IMR-90 (cell line): ENCODE results near the gene TUBB6. TPM values are rescaled to one million over a fixed set of nuclear protein-coding genes. Genes with fewer than 3 reads are reported as not detected.

Experiments
- ATAC-seq: fragments of 200-7000 bp; cut with Tn5 transposase; 2 replicates; pipeline ENCODE4 v1.9.1; 2020; ENCODE audit warnings: low read depth, mild to moderate bottlenecking, moderate library complexity
- BruUV-seq: library from RNA; stranded (reverse); fragments of 400-500 nt; replicated peaks from 2 replicates; lab custom pipeline; 2021; lab: Mats Ljungman, UMichigan
- CTCF ChIA-PET: fragments of 300-600 bp; formaldehyde crosslinking; extraction: SDS; loops from one replicate; lab custom pipeline; 2021; ENCODE audit warnings: antibody characterized with exemption; lab: Yijun Ruan, JAX
- POLR2A ChIA-PET: fragments of 300-600 bp; sonication (Branson Sonifier 250); formaldehyde crosslinking; loops from one replicate; lab custom pipeline; 2022; ENCODE audit warnings: antibody characterized with exemption; ENCODE audit not compliant: unreplicated experiment; lab: Charles Lee
- DNase-seq: peaks from one replicate; pipeline ENCODE4 v3.0.0; 2013
- H2AFZ ChIP-seq: replicated peaks from 2 replicates; pipeline ENCODE3; 2013; ENCODE audit warnings: low read length, mild to moderate bottlenecking; ENCODE audit not compliant: poor library complexity
- H2AK5ac ChIP-seq: 2 replicates; pipeline ENCODE4 v1.6.1; 2013; ENCODE audit warnings: low read depth, low read length, inconsistent platforms
- H2AK9ac ChIP-seq: replicated peaks from 2 replicates; pipeline ENCODE3; 2013; ENCODE audit warnings: mild to moderate bottlenecking, low read depth, low read length, moderate library complexity; ENCODE audit not compliant: poor library complexity
- H2BK120ac ChIP-seq: 2 replicates; pipeline ENCODE4 v1.6.1; 2013; ENCODE audit warnings: low read depth, low read length, inconsistent platforms
- H2BK15ac ChIP-seq: 3 replicates; pipeline ENCODE4 v1.6.1; 2013; ENCODE audit warnings: low read depth, low read length, inconsistent platforms
- H2BK20ac ChIP-seq: 2 replicates; pipeline ENCODE4 v1.6.1; 2013; ENCODE audit warnings: low read depth, mild to moderate bottlenecking, inconsistent platforms, low read length, moderate library complexity
- H2BK5ac ChIP-seq: 2 replicates; pipeline ENCODE4 v1.6.1; 2013; ENCODE audit warnings: mild to moderate bottlenecking, low read depth, low read length, inconsistent platforms; ENCODE audit not compliant: poor library complexity, severe bottlenecking
- H3K14ac ChIP-seq: replicated peaks from 2 replicates; pipeline ENCODE4 v1.6.1; 2013; ENCODE audit warnings: low read depth, low read length, inconsistent platforms
- H3K18ac ChIP-seq: 2 replicates; pipeline ENCODE4 v1.6.1; 2013; ENCODE audit warnings: low read depth, low read length, control low read depth
- H3K23ac ChIP-seq: 2 replicates; pipeline ENCODE4 v1.6.1; 2013; ENCODE audit warnings: low read depth, low read length, inconsistent platforms
- H3K27ac ChIP-seq: 2 replicates; pipeline ENCODE4 v1.5.1; 2013; ENCODE audit warnings: mild to moderate bottlenecking, control low read depth, low read length; ENCODE audit not compliant: insufficient read depth
- H3K27me3 ChIP-seq: 2 replicates; pipeline ENCODE4 v1.6.1; 2013; ENCODE audit warnings: low read length; ENCODE audit not compliant: control insufficient read depth, insufficient read depth
- H3K36me3 ChIP-seq: 2 replicates; pipeline ENCODE4 v1.6.1; 2013; ENCODE audit warnings: low read length, mixed read lengths; ENCODE audit not compliant: control insufficient read depth, insufficient read depth
- H3K4ac ChIP-seq: 2 replicates; pipeline ENCODE4 v1.6.1; 2013; ENCODE audit warnings: low read depth, low read length, inconsistent platforms
- H3K4me1 ChIP-seq: 2 replicates; pipeline ENCODE4 v1.6.1; 2013; ENCODE audit warnings: low read length, mixed read lengths; ENCODE audit not compliant: control insufficient read depth, insufficient read depth
- H3K4me2 ChIP-seq: 2 replicates; pipeline ENCODE4 v1.6.1; 2013; ENCODE audit warnings: low read depth, mild to moderate bottlenecking, control low read depth, low read length, moderate library complexity
- H3K4me3 ChIP-seq: 2 replicates; pipeline ENCODE4 v1.5.1; 2013; ENCODE audit warnings: low read depth, mild to moderate bottlenecking, control low read depth, low read length, moderate library complexity; ENCODE audit not compliant: insufficient read depth
- H3K56ac ChIP-seq: 2 replicates; pipeline ENCODE4 v1.6.1; 2013; ENCODE audit warnings: low read length, inconsistent platforms; ENCODE audit not compliant: insufficient read depth; ENCODE audit errors: extremely low read depth
- H3K79me1 ChIP-seq, 2 experiments: 2 replicates each; pipeline ENCODE4 v1.6.1; 2013; ENCODE audit warnings: low read length in 2 of 2, inconsistent platforms in 1 of 2, low read depth in 1 of 2
- H3K9ac ChIP-seq: 2 replicates; pipeline ENCODE4 v1.6.1; 2013; ENCODE audit warnings: low read depth, low read length, control low read depth
- H3K9me1 ChIP-seq: 2 replicates; pipeline ENCODE4 v1.6.1; 2013; ENCODE audit warnings: low read length, inconsistent platforms; ENCODE audit not compliant: insufficient read depth
- H3K9me3 ChIP-seq: 2 replicates; pipeline ENCODE4 v1.6.1; 2013; ENCODE audit warnings: low read length; ENCODE audit not compliant: control insufficient read depth, insufficient read depth
- H4K20me1 ChIP-seq: 2 replicates; pipeline ENCODE4 v1.6.1; 2013; ENCODE audit warnings: low read length, inconsistent platforms; ENCODE audit not compliant: insufficient read depth
- H4K5ac ChIP-seq: 2 replicates; pipeline ENCODE4 v1.6.1; 2013; ENCODE audit warnings: mild to moderate bottlenecking, low read depth, low read length, control low read depth
- H4K8ac ChIP-seq, 2 experiments: 2 replicates each; pipeline ENCODE4 v1.6.1; 2013; ENCODE audit warnings: low read depth in 2 of 2, low read length in 2 of 2, control low read depth in 1 of 2, inconsistent platforms in 1 of 2
- H4K91ac ChIP-seq: 2 replicates; pipeline ENCODE4 v1.6.1; 2013; ENCODE audit warnings: low read depth, low read length, inconsistent platforms; ENCODE audit not compliant: insufficient read depth
- BHLHE40 ChIP-seq: fragments of 150-350 bp; IDR thresholded peaks from 2 replicates; pipeline ENCODE4 v1.6.1; 2016; ENCODE audit warnings: mild to moderate bottlenecking, low read depth, low read length
- CEBPB ChIP-seq: IDR thresholded peaks from 2 replicates; pipeline ENCODE4 v1.6.1; 2012; ENCODE audit warnings: low read depth, low read length, improper control_type of control experiment
- CHD1 ChIP-seq: IDR thresholded peaks from 2 replicates; pipeline ENCODE4 v1.6.1; 2012; ENCODE audit warnings: low read depth, low read length, improper control_type of control experiment
- FOS ChIP-seq: fragments of 150-350 bp; IDR thresholded peaks from 2 replicates; pipeline ENCODE4 v1.6.1; 2016; ENCODE audit warnings: low read depth, low read length
- MAFK ChIP-seq: IDR thresholded peaks from 2 replicates; pipeline ENCODE4 v1.6.1; 2012; ENCODE audit warnings: low read depth, low read length, improper control_type of control experiment
- MAZ ChIP-seq: IDR thresholded peaks from 2 replicates; pipeline ENCODE4 v1.6.1; 2012; ENCODE audit warnings: low read depth, mild to moderate bottlenecking, low read length, improper control_type of control experiment, moderate library complexity, borderline replicate concordance
- MXI1 ChIP-seq: IDR thresholded peaks from 2 replicates; pipeline ENCODE4 v1.6.1; 2012; ENCODE audit warnings: low read depth, mild to moderate bottlenecking, low read length, moderate library complexity, borderline replicate concordance
- POLR2A ChIP-seq: IDR thresholded peaks from 2 replicates; pipeline ENCODE4 v1.6.1; 2012; ENCODE audit warnings: mild to moderate bottlenecking, low read depth, low read length
- RAD21 ChIP-seq: IDR thresholded peaks from 2 replicates; pipeline ENCODE4 v1.6.1; 2012; ENCODE audit warnings: low read length, improper control_type of control experiment
- RCOR1 ChIP-seq: IDR thresholded peaks from 2 replicates; pipeline ENCODE4 v1.6.1; 2012; ENCODE audit warnings: mild to moderate bottlenecking, low read length, improper control_type of control experiment; ENCODE audit not compliant: insufficient replicate concordance
- RFX5 ChIP-seq: IDR thresholded peaks from 2 replicates; pipeline ENCODE4 v1.8.0; 2012; ENCODE audit warnings: low read depth, mild to moderate bottlenecking, low read length, moderate library complexity
- USF2 ChIP-seq: fragments of 150-350 bp; IDR thresholded peaks from 2 replicates; pipeline ENCODE4 v1.6.1; 2017; ENCODE audit warnings: mild to moderate bottlenecking, antibody characterized with exemption, low read length, low read depth
- WGBS, 2 experiments: methylation state at CpG; one replicate each; pipeline versions ENCODE4 v1.1.5 to v1.1.7; 2013; ENCODE audit warnings: missing lambda C conversion rate in 2 of 2; ENCODE audit not compliant: insufficient read length in 1 of 2; ENCODE audit errors: extremely low coverage in 2 of 2; 5-methylcytosine and 5-hydroxymethylcytosine counted together
- dilution Hi-C: fragments of 300-500 bp; cut with HindIII; formaldehyde crosslinking; loops from one replicate; pipeline ENCODE4 v1.14.3; 2018; ENCODE audit warnings: low sequenced_read_pairs; ENCODE audit not compliant: unreplicated experiment
- in situ Hi-C: fragments of 300-500 bp; cut with MboI; formaldehyde crosslinking; loops from 3 replicates; pipeline ENCODE4 v1.14.3; 2019; ENCODE audit warnings: low sequenced_read_pairs, inconsistent platforms, mixed read lengths
- intact Hi-C: fragments of 100-400 bp; cut with micrococcal nuclease; formaldehyde crosslinking; loops from 2 replicates; pipeline ENCODE4 v1.10.0; 2022
- polyA plus RNA-seq, 3 experiments: library from polyadenylated mRNA; depleted of rRNA; stranded (reverse); fragments of >200 nt; gene quantifications; 2 replicates each; pipeline ENCODE4 v1.2.3, GENCODE V29; 2012; ENCODE audit warnings: low replicate concordance in 1 of 3
- total RNA-seq: library from RNA; depleted of rRNA; stranded (reverse); fragments of >200 nt; gene quantifications from 2 replicates; pipeline ENCODE4 v1.2.3, GENCODE V29; 2012

Gene TUBB6
- total and polyA plus RNA-seq, 2 of the 4 experiments (the other 2 are of a cell fraction), result 927 to 1,040 TPM

GRCh38 chr18:12287131-12287681 lies 20.8 kb upstream of the TUBB6 start (continued):
- no peak for TF ChIP-seq MAFK
- no peak for TF ChIP-seq POLR2A

GRCh38 chr18:12287684-12288402 lies 20.2 kb upstream of the TUBB6 start:
- peak overlapping the region; percentile 83 for H3K4ac ChIP-seq
- H2BK5ac ChIP-seq, result peak overlapping the region; percentile 89
- WGBS, 2 experiments, result 0% methylated on average over 20 of the region's 41 CpGs; no CpG with 5 or more reads in 1 of the 2 experiments
- in situ Hi-C loops, result loop anchor here (10.0 kb wide), 1 partner anchor 433 kb away; the partner anchor contains the start of gene CHMP1B
- peak overlapping the region; percentile 49; the same call in 1 of the 2 replicates for H3K23ac ChIP-seq
- H2AFZ ChIP-seq, result peak overlapping the region; percentile 92
- peak overlapping the region; percentile 32 for H4K5ac ChIP-seq
- BruUV-seq, result no TSS peak
- intact Hi-C loops, result loop anchor here (2.0 kb wide), 1 partner anchor 19 kb away; no protein-coding TSS in a partner anchor
- H3K56ac ChIP-seq, result peak overlapping the region; percentile 26
- H4K8ac ChIP-seq, result peak overlapping the region; percentile 74 to 92
- DNase-seq (peak; percentile 95), ATAC-seq (peak; percentile 95)
- peaks cover 13% of the 10 kb centered on the region for H3K4me1 ChIP-seq
- peak overlapping the region; percentile 95 for H4K91ac ChIP-seq
- peak overlapping the region; percentile 80 for H2BK120ac ChIP-seq
- H2AK5ac ChIP-seq, result peak overlapping the region; percentile 81
- peaks cover 0 to 3% of the 10 kb centered on the region in 2 experiments; a peak in 2 of 4 replicates for H3K79me1 ChIP-seq
- H3K36me3 ChIP-seq, result no peaks in the 10 kb centered on the region
- POLR2A ChIA-PET, result interaction anchor here (0.9 to 3.0 kb wide), 4 partner anchors 9 to 40 kb away, joined by 3 to 19 read pairs (median 4); no protein-coding TSS in a partner anchor
- no peaks in the 10 kb centered on the region for H4K20me1 ChIP-seq
- peak overlapping the region; percentile 40 for H3K4me3 ChIP-seq
- H3K9me1 ChIP-seq, result 0 out of 2 replicates have a peak, but pooled peaks cover 6% of the 10 kb centered on the region
- H2AK9ac ChIP-seq, result peak overlapping the region; percentile 92
- CTCF ChIA-PET, result interaction anchor here (0.6 to 1.2 kb wide), 2 partner anchors 10 to 16 kb away, joined by 3 to 5 read pairs; no protein-coding TSS in a partner anchor
- H3K9ac ChIP-seq, result peak overlapping the region; percentile 68
- peak overlapping the region; percentile 54 for H3K18ac ChIP-seq
- H3K4me2 ChIP-seq, result peak overlapping the region; percentile 84
- H3K9me3 ChIP-seq, result no peaks in the 10 kb centered on the region
- peak overlapping the region; percentile 76; the same call in 2 of the 3 replicates for H2BK15ac ChIP-seq
- dilution Hi-C loops, result no loop called here
- no peaks in the 10 kb centered on the region for H3K27me3 ChIP-seq
- H3K14ac ChIP-seq, result peak overlapping the region; percentile 70
- H3K27ac ChIP-seq, result peak overlapping the region; percentile 90
- H2BK20ac ChIP-seq, result peak overlapping the region; percentile 30; the same call in 1 of the 2 replicates
- TF ChIP-seq RCOR1 (no peak), CHD1 (no peak), BHLHE40 (peak; percentile 62), CEBPB (no peak), RFX5 (no peak), MAZ (peak; percentile 64; the same call in 1 of the 2 replicates), FOS (peak; percentile 50; the same call in 1 of the 2 replicates), USF2 (peak; percentile 87), MXI1 (peak; percentile 66; the same call in 1 of the 2 replicates), POLR2A (peak; percentile 78; the same call in 1 of the 2 replicates), RAD21 (no peak)
